ENCODE results near the gene RASL10B. TPM values are rescaled to one million over a fixed set of nuclear protein-coding genes. Genes with fewer than 3 reads are reported as not detected.

RASL10B gene
- total RNA-seq, 6 experiments from 2014 or later = 0.31 to 2.8 (median 2.3) TPM

- peaks cover 0 to 4% (median 0%) of the 10 kb centered on the region in 4 donors for H3K4me1 ChIP-seq
- DNase-seq (peak in 1 of 3 donors; percentile 23), ATAC-seq (no peak)
- 100% methylated on average over 4 of the region's 7 CpGs for WGBS (ENCODE audit: insufficient coverage, low coverage, low lambda C conversion rate, missing lambda C conversion rate)
- TF ChIP-seq CTCF (IDR thresholded peaks at IDR 0.05) (no peak), POLR2A (IDR thresholded peaks at IDR 0.05) (no peak)
- no peak overlapping the region for H3K27ac ChIP-seq
- intact Hi-C loops (cut with DNase I) = no loop called here
- no peaks in the 10 kb centered on the region for H3K9me3 ChIP-seq
- no peaks in the 10 kb centered on the region for H3K27me3 ChIP-seq
- H3K4me3 ChIP-seq = no peak overlapping the region
- no peaks in the 10 kb centered on the region for H3K36me3 ChIP-seq
Observed at GRCh38 chr17:35734396-35734795, 3.0 kb downstream of the RASL10B start.

GRCh38 chr17:35735036-35735805 is 3.8 kb downstream of the RASL10B start:
- 59% methylated on average over 4 of the region's 29 CpGs for WGBS (ENCODE audit: insufficient coverage, low coverage, low lambda C conversion rate, missing lambda C conversion rate)
- H3K36me3 ChIP-seq = no peaks in the 10 kb centered on the region
- no peak for ATAC-seq
- peaks cover 0 to 4% (median 0%) of the 10 kb centered on the region in 4 donors for H3K4me1 ChIP-seq
- TF ChIP-seq CTCF (IDR thresholded peaks at IDR 0.05) (no peak), POLR2A (IDR thresholded peaks at IDR 0.05) (no peak)
- peak in 1 of 3 donors; percentile 49 for DNase-seq
- no peaks in the 10 kb centered on the region for H3K27me3 ChIP-seq
- no peak overlapping the region for H3K27ac ChIP-seq
- H3K9me3 ChIP-seq = no peaks in the 10 kb centered on the region
- intact Hi-C loops (cut with DNase I) = no loop called here
- H3K4me3 ChIP-seq = no peak overlapping the region

GRCh38 chr17:35736236-35736635 is 4.8 kb downstream of the RASL10B start:
- DNase-seq (peak in 1 of 3 donors; percentile 31), ATAC-seq (no peak)
- no peak for TF ChIP-seq CTCF (IDR thresholded peaks at IDR 0.05)
- TF ChIP-seq POLR2A (IDR thresholded peaks at IDR 0.05) = no peak
- Histone ChIP-seq H3K9me3 (no peaks in the 10 kb centered on the region), H3K4me1 (peaks cover 0 to 1% (median 0%) of the 10 kb centered on the region in 4 donors), H3K27ac (no peak overlapping the region), H3K4me3 (no peak overlapping the region), H3K27me3 (no peaks in the 10 kb centered on the region), H3K36me3 (no peaks in the 10 kb centered on the region)
- no CpG with 5 or more reads among the region's 5 CpGs for WGBS (ENCODE audit: insufficient coverage, low coverage, low lambda C conversion rate, missing lambda C conversion rate)
- intact Hi-C loops (cut with DNase I) = no loop called here

- H3K9me3 ChIP-seq = no peaks in the 10 kb centered on the region
- no peaks in the 10 kb centered on the region for H3K4me1 ChIP-seq
- H3K27ac ChIP-seq = no peak overlapping the region
- WGBS (ENCODE audit: insufficient coverage, low coverage, low lambda C conversion rate, missing lambda C conversion rate) = no CpG with 5 or more reads among the region's 5 CpGs
- DNase-seq = peak in 1 of 3 donors; percentile 22
- intact Hi-C loops (cut with DNase I) = no loop called here
- H3K4me3 ChIP-seq = no peak overlapping the region
- no peak for ATAC-seq
- H3K36me3 ChIP-seq = no peaks in the 10 kb centered on the region
- no peak for TF ChIP-seq POLR2A (IDR thresholded peaks at IDR 0.05)
- TF ChIP-seq CTCF (IDR thresholded peaks at IDR 0.05) = no peak
- no peaks in the 10 kb centered on the region for H3K27me3 ChIP-seq
Observed at GRCh38 chr17:35738519-35739133, 7.2 kb downstream of the RASL10B start.
